KOPT-K1 (cell line): ENCODE measurements around the gene PDZRN3.

Experiments
- H3K27ac ChIP-seq: fragments of 200-600 bp; sonication (generic); 2 replicates; pipeline ENCODE4 v1.5.1; 2016; ENCODE audit warnings: antibody characterized with exemption, mild to moderate bottlenecking, low read depth, low read length; ENCODE audit not compliant: poor library complexity, severe bottlenecking
- H3K36me3 ChIP-seq: fragments of 200-600 bp; sonication (generic); 2 replicates; pipeline ENCODE4 v1.5.1; 2017; ENCODE audit warnings: antibody characterized with exemption, mild to moderate bottlenecking, low read length, moderate library complexity; ENCODE audit not compliant: insufficient read depth
- H3K9me3 ChIP-seq: fragments of 200-600 bp; sonication (generic); 2 replicates; pipeline ENCODE4 v1.5.1; 2017; ENCODE audit warnings: antibody characterized with exemption, low read length, mild to moderate bottlenecking; ENCODE audit not compliant: insufficient read depth, poor library complexity, severe bottlenecking

PDZRN3 gene

GRCh38 chr3:73497646-73498406 is 126.9 kb downstream of the PDZRN3 start:
- no peaks in the 10 kb centered on the region for H3K9me3 ChIP-seq
- H3K36me3 ChIP-seq = no peaks in the 10 kb centered on the region
- H3K27ac ChIP-seq = no peak overlapping the region

DNA sequence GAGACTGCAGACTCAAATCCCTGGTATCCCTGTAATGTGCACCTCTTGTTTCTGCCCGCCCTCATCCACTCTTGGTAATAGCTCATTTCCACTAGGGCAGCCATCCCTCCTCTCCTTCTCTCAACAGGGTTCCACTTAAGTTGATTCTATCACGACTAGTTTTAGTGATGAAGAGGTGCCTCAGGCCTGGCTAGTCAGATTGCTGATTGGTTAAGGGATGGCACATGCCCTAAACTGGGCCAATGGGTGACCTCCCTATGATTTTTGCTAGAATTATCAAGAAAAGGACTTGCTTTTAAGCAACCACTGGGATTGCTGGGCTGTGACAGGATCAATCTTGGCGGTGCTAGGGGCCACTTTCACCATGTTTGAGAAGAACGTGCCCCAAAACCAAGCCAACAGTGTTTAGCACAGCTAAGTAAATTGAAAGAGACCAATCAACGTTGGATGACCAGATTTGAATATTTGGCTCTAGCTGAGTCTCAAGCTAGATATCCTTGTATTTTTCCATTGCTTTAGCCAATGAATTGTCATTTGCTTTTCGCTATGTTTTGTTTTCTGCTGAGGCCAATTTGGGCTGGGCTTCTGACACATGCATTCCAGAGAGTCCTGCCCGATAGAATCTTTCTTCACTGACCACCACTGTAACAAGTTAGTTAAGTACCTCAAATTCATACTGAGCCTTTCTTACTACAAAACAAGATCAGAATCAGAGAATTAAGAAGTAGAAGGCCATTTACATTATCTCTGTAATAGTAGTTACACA is 131.0 kb downstream of the PDZRN3 start:
- no peaks in the 10 kb centered on the region for H3K36me3 ChIP-seq
- H3K9me3 ChIP-seq = no peaks in the 10 kb centered on the region
- no peak overlapping the region for H3K27ac ChIP-seq

DNA sequence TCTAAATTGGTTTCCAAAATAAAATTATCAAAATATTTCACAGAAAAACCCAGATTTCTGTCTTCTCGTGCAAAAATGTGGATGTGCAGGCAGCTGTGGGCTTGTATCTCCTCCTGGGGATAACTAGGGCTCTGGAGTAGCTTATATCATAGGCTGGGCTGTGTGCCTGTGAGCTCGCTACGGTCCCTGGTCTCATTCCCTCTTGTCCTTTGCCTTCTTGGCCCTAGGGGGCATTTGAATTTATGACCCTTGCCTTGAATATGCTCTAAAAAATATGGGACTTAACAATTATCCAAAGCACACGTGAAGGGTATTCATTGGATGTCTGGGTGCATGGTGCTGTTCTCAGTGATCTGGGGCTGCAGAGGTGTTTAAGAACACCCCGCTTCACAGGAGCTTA is 132.6 kb downstream of the PDZRN3 start:
- Histone ChIP-seq H3K9me3 (no peaks in the 10 kb centered on the region), H3K27ac (no peak overlapping the region), H3K36me3 (no peaks in the 10 kb centered on the region)

- Histone ChIP-seq H3K36me3 (no peaks in the 10 kb centered on the region), H3K9me3 (no peaks in the 10 kb centered on the region), H3K27ac (no peak overlapping the region)
Observed at GRCh38 chr3:73491287-73491662, 133.5 kb downstream of the PDZRN3 start.

DNA sequence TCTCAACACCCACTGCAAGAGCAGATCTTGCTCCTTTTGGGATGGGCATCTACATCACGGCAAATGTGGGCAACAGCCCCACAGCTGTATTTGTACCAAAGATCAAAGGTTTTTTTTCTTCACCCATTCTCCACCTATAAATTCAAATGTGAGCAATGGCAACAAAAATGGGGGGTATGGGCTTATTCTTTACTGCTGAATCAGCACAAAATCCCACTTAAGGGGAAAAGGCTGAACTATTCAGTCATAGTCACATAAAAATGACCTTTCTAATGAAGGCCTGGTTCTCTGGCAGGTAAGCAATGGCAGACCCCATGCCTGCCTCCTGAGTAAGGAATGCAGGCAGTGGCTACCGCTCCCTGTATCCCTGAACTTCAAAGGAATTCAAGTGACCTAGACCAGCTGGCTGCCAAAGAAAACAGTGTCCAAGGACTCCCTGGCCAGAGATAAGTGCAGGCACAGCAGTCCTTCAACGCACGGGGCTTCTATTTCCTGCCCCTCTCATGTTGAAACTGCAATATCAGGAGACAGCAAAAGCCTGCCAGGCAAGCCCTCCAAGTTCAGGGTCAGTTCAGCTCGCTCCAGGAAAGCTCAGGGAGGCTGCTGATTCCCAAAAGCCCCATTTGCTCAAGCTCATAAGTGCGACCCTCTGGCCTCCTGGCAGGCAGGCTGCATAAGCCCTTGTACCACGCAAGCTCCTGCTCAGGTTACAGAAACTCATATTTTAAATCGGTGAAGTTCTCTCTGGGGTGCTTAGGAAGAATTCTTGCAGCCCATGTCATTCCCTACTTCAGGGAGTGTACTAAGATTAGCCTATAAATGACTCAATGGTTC is 134.1 kb downstream of the PDZRN3 start:
- Histone ChIP-seq H3K9me3 (no peaks in the 10 kb centered on the region), H3K27ac (no peak overlapping the region), H3K36me3 (no peaks in the 10 kb centered on the region)

GRCh38 chr3:73485877-73486330 is 138.8 kb downstream of the PDZRN3 start:
- Histone ChIP-seq H3K36me3 (no peaks in the 10 kb centered on the region), H3K9me3 (no peaks in the 10 kb centered on the region), H3K27ac (no peak overlapping the region)

DNA sequence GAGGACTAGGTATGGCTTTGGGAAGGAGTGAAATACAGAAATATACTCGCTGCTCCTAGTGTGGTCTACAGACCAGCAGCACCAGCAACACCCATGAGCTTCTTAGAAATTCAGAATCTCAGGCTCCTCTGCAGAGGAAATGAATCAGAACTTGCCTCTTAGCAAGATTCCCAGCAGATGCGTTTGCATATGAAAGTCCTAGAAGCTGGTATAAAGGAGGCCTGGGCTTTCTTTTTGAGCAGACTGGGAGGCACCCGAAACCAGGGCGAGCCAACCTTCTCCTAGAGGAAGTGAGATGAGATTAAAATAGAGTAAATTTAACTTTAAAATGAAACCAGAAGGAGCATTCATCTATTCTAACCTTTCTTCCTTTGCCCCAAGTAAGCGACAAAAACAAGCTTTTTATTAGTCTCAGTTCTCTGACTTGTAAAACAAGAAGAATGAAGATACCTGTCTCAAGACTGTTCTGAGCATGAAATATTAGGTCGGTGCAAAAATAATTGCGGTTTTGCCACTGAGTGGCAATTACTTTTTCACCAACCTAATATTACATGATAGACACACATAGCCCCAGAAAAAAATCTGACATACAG is 140.0 kb downstream of the PDZRN3 start:
- H3K9me3 ChIP-seq = no peaks in the 10 kb centered on the region
- H3K27ac ChIP-seq = no peak overlapping the region
- H3K36me3 ChIP-seq = no peaks in the 10 kb centered on the region

DNA sequence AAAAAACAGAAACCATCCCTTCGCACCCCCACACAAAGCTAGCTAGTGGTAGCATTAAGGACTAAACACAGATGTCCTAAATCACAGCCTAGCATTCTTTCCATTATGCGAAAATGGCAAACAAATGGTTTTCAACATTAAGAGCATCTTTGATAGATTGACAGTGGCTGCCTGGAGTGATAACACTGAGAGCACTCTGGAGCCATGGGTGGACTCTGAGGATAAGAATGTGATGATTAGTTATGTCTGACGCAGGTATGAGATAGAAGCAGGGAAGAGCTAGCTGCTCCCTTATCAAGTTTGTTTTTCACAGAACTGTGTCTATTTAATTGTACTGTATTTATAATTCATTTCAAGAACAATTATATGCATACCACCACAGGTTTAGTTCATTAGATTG is 142.9 kb downstream of the PDZRN3 start:
- Histone ChIP-seq H3K36me3 (no peaks in the 10 kb centered on the region), H3K9me3 (peaks cover 7% of the 10 kb centered on the region), H3K27ac (no peak overlapping the region)

DNA sequence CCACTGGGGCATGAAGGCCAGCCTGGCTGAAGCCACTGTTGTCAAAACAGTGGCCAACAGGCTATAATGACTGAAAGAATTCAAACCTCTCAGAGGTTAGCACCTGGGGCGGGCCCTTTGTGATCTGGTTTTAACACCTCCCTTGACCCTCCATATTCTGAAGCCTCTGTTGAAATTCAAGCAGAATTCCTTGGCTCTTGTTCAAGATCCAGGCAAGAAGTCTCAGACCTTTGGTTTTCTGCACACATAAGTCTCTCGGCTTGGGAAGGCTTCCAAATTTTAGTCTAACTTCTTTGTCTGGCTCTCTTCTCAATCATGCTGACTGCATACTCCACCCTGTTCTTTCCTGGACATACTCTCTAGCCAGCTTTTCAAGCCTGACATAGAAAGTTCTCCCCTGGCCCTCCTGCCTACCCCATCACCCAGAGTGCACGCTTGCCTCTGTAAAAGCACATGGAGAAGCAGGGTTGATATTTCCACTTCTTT is 144.5 kb downstream of the PDZRN3 start:
- Histone ChIP-seq H3K36me3 (no peaks in the 10 kb centered on the region), H3K9me3 (peaks cover 11% of the 10 kb centered on the region), H3K27ac (no peak overlapping the region)

GRCh38 chr3:73479325-73479724 is 145.4 kb downstream of the PDZRN3 start:
- H3K9me3 ChIP-seq = peaks cover 11% of the 10 kb centered on the region
- no peak overlapping the region for H3K27ac ChIP-seq
- H3K36me3 ChIP-seq = no peaks in the 10 kb centered on the region

- Histone ChIP-seq H3K27ac (no peak overlapping the region), H3K9me3 (peaks cover 11% of the 10 kb centered on the region), H3K36me3 (no peaks in the 10 kb centered on the region)
Observed at GRCh38 chr3:73478858-73479257, 145.9 kb downstream of the PDZRN3 start.

- no peak overlapping the region for H3K27ac ChIP-seq
- H3K9me3 ChIP-seq = peaks cover 11% of the 10 kb centered on the region
- H3K36me3 ChIP-seq = no peaks in the 10 kb centered on the region
Observed at GRCh38 chr3:73475717-73476116, 149.0 kb downstream of the PDZRN3 start.

DNA sequence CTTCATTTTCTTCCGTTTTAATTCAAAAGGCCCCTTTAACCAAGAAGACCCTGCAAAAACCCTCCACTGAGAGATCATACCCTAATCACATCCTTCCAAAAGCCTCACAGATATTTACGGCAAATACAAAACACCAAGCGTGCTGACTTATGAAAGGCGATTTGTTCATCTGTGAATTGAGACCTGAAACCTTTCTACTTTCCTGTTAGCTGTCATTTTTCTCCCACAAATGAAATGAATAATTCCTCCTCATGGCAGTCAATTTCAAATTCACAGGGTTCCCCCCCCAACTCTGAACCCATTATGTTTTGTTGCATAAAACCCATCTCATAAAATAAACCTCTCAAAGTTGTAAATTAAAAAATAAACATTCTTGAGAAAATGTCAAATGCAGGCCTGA is 149.6 kb downstream of the PDZRN3 start:
- H3K9me3 ChIP-seq = peaks cover 11% of the 10 kb centered on the region
- no peak overlapping the region for H3K27ac ChIP-seq
- no peaks in the 10 kb centered on the region for H3K36me3 ChIP-seq

- peaks cover 11% of the 10 kb centered on the region for H3K9me3 ChIP-seq
- no peaks in the 10 kb centered on the region for H3K36me3 ChIP-seq
- no peak overlapping the region for H3K27ac ChIP-seq
Observed at GRCh38 chr3:73474619-73475018, 150.1 kb downstream of the PDZRN3 start.
